GM12878 (cell line): ENCODE data around the gene CCL7.

Source experiments
- CBX3 ChIP-seq: fragments of 200-600 bp; sonication (generic); IDR thresholded peaks from 2 replicates; pipeline ENCODE4 v1.6.1; 2016; ENCODE audit warnings: low read depth, borderline replicate concordance
- CHD1 ChIP-seq: IDR thresholded peaks from 2 replicates; pipeline ENCODE4 v1.6.1; 2012; ENCODE audit warnings: low read depth, low read length, improper control_type of control experiment
- CTCF ChIP-seq, 3 experiments: IDR thresholded peaks in 2 of 3; conservative IDR thresholded peaks in 1 of 3; 2 replicates each; pipeline ENCODE4 v1.5.1; 2011; ENCODE audit warnings: low read depth in 3 of 3, low read length in 3 of 3, mild to moderate bottlenecking in 3 of 3, control low read depth in 2 of 3, moderate library complexity in 2 of 3, inconsistent platforms in 1 of 3, mixed read lengths in 1 of 3; ENCODE audit not compliant: control insufficient read depth in 2 of 3, insufficient read depth in 1 of 3; ENCODE audit errors: extremely low read depth in 1 of 3
- KLF5 ChIP-seq: fragments of 450-650 bp; IDR thresholded peaks from 2 replicates; pipeline ENCODE4 v1.6.1; 2014; ENCODE audit warnings: mild to moderate bottlenecking; ENCODE audit not compliant: partially characterized antibody
- MAX ChIP-seq: IDR thresholded peaks from 2 replicates; pipeline ENCODE4 v1.6.1; 2012; ENCODE audit warnings: low read depth, low read length, improper control_type of control experiment
- MLLT1 ChIP-seq: fragments of 450-650 bp; IDR thresholded peaks from 2 replicates; pipeline ENCODE4 v1.6.1; 2016; ENCODE audit warnings: mild to moderate bottlenecking
- POLR2AphosphoS5 ChIP-seq: IDR thresholded peaks from 2 replicates; pipeline ENCODE4 v1.6.1; 2011; ENCODE audit warnings: mild to moderate bottlenecking, low read length, inconsistent platforms
- RELB ChIP-seq: fragments of 450-650 bp; IDR thresholded peaks from 2 replicates; pipeline ENCODE4 v1.6.1; 2017; ENCODE audit warnings: low read depth, mild to moderate bottlenecking, moderate library complexity
- REST ChIP-seq: IDR thresholded peaks from 2 replicates; pipeline ENCODE4 v1.6.1; 2012; ENCODE audit warnings: mild to moderate bottlenecking, low read depth, low read length
- SMAD1 ChIP-seq: fragments of 450-650 bp; IDR thresholded peaks from 2 replicates; pipeline ENCODE4 v1.6.1; 2018; ENCODE audit warnings: mild to moderate bottlenecking, low read depth; ENCODE audit not compliant: partially characterized antibody
- SPI1 ChIP-seq: IDR thresholded peaks from 2 replicates; pipeline ENCODE4 v1.6.1; 2011; ENCODE audit warnings: low read depth, mild to moderate bottlenecking, low read length, moderate library complexity, borderline replicate concordance; ENCODE audit not compliant: insufficient read depth
- TAF1 ChIP-seq: IDR thresholded peaks from 2 replicates; pipeline ENCODE4 v1.6.1; 2011; ENCODE audit warnings: mild to moderate bottlenecking, low read depth, low read length, borderline replicate concordance
- TCF12 ChIP-seq: IDR thresholded peaks from 2 replicates; pipeline ENCODE4 v1.6.1; 2011; ENCODE audit warnings: low read depth, mild to moderate bottlenecking, low read length
- ZNF24 ChIP-seq: fragments of 450-650 bp; IDR thresholded peaks from 2 replicates; pipeline ENCODE4 v1.6.1; 2017; ENCODE audit warnings: antibody characterized with exemption, mild to moderate bottlenecking

- TF ChIP-seq ZNF24: no peak
- TF ChIP-seq MLLT1: no peak
- no peak for TF ChIP-seq RELB
- TF ChIP-seq POLR2AphosphoS5: no peak
- no peak for TF ChIP-seq CBX3
- no peak for TF ChIP-seq TCF12
- no peak for TF ChIP-seq CTCF (IDR thresholded peaks at IDR 0.05 in 2 of 3, conservative IDR thresholded peaks at IDR 0.05 in 1 of 3; ENCODE audit: control insufficient read depth in 2 of 3, extremely low read depth in 1 of 3, insufficient read depth in 1 of 3, low read depth in 3 of 3, low read length in 3 of 3)
- no peak for TF ChIP-seq KLF5
- TF ChIP-seq CHD1: no peak
- TF ChIP-seq MAX: no peak
- TF ChIP-seq SMAD1: no peak
- no peak for TF ChIP-seq TAF1
- no peak for TF ChIP-seq SPI1
- TF ChIP-seq REST: no peak
Measured at GRCh38 chr17:34283571-34283970, 13.6 kb downstream of the CCL7 start.
